Effector memory CD8-positive, alpha-beta T cell (primary cell): ENCODE measurements around the gene CDKAL1.
"Not testable (repeated sequence)": the region's sequence is repeated elsewhere in the genome, so short reads cannot be mapped to it uniquely, and the experiment has no call there.

Experiments
- ATAC-seq: fragments of 150-1000 bp; cut with Tn5 transposase; replicated peaks from 2 replicates; pipeline ENCODE4 v1.10.0; 2021; ENCODE audit warnings: mild to moderate bottlenecking, moderate library complexity
- DNase-seq, 3 experiments: peaks; one replicate each; pipeline ENCODE4 v3.0.0; 2021
- H3K27ac Mint-ChIP-seq, 2 donors: one replicate each; pipeline ENCODE4 v1.8.0; 2022; ENCODE audit warnings: mild to moderate bottlenecking in 2 of 2, mixed read lengths in 2 of 2, moderate library complexity in 2 of 2
- H3K27me3 Mint-ChIP-seq, 2 donors: one replicate each; pipeline ENCODE4 v1.8.0; 2022; ENCODE audit warnings: mixed read lengths in 2 of 2
- H3K36me3 Mint-ChIP-seq: one replicate; pipeline ENCODE4 v1.8.0; 2022; ENCODE audit warnings: mild to moderate bottlenecking, moderate library complexity, mixed read lengths; ENCODE audit not compliant: insufficient read depth
- H3K4me1 Mint-ChIP-seq, 2 donors: one replicate each; pipeline ENCODE4 v1.8.0; 2022; ENCODE audit warnings: low read depth in 2 of 2, mixed read lengths in 2 of 2
- H3K4me3 Mint-ChIP-seq, 2 donors: one replicate each; pipeline ENCODE4 v1.8.0; 2022; ENCODE audit warnings: mild to moderate bottlenecking in 2 of 2, mixed read lengths in 2 of 2, moderate library complexity in 2 of 2
- H3K9me3 Mint-ChIP-seq, 2 donors: one replicate each; pipeline ENCODE4 v1.8.0; 2022; ENCODE audit warnings: mixed read lengths in 2 of 2
- total RNA-seq, 9 experiments: gene quantifications; one replicate each; lab custom pipeline; 2026; lab: John Stamatoyannopoulos, UW

Gene CDKAL1
- 50.3 to 72.8 (median 65.4) reads per million in 9 experiments for total RNA-seq

GRCh38 chr6:20534295-20535262 is at the start of gene CDKAL1:
Gene CDKAL1 (plus strand): TSS chr6:20534457. CDS start chr6:20546351, 11,894 bp downstream.
- ATAC-seq (peak; percentile 93), DNase-seq (peak; percentile 82 to 87 (median 87))
- Mint-ChIP-seq H3K4me1 (peaks cover 21 to 32% of the 10 kb centered on the region in 2 donors), H3K36me3 (peaks cover 15% of the 10 kb centered on the region), H3K27me3 (no peaks in the 10 kb centered on the region), H3K27ac (peak within 1 kb of the TSS; percentile 98 to 99), H3K9me3 (no peaks in the 10 kb centered on the region), H3K4me3 (peak within 1 kb of the TSS; percentile 96 to 97)

- H3K27ac Mint-ChIP-seq: no peak overlapping the region
- no peak overlapping the region for H3K4me3 Mint-ChIP-seq
- no peaks in the 10 kb centered on the region for H3K27me3 Mint-ChIP-seq
- DNase-seq (no peak), ATAC-seq (no peak)
- peaks cover 2 to 5% of the 10 kb centered on the region in 2 donors for H3K4me1 Mint-ChIP-seq
- no peaks in the 10 kb centered on the region for H3K9me3 Mint-ChIP-seq
- peaks cover 44% of the 10 kb centered on the region for H3K36me3 Mint-ChIP-seq
These were observed 47.6 kb upstream of the CDKAL1 start for GRCh38 chr6:20486641-20487040.

- Mint-ChIP-seq H3K36me3 (peaks cover 37% of the 10 kb centered on the region), H3K27me3 (no peaks in the 10 kb centered on the region), H3K9me3 (no peaks in the 10 kb centered on the region), H3K4me1 (peaks cover 2 to 5% of the 10 kb centered on the region in 2 donors), H3K4me3 (no peak overlapping the region), H3K27ac (peak overlapping the region in 1 of 2 donors; percentile 29)
- DNase-seq (no peak), ATAC-seq (no peak)
These were observed 46.4 kb upstream of the CDKAL1 start for GRCh38 chr6:20487669-20488375.

GRCh38 chr6:20490591-20490990 is 43.7 kb upstream of the CDKAL1 start:
- ATAC-seq (no peak), DNase-seq (no peak)
- Mint-ChIP-seq H3K27ac (peak overlapping the region in 1 of 2 donors; percentile 14), H3K9me3 (no peaks in the 10 kb centered on the region), H3K36me3 (peaks cover 23% of the 10 kb centered on the region), H3K27me3 (no peaks in the 10 kb centered on the region), H3K4me3 (no peak overlapping the region), H3K4me1 (no peaks in the 10 kb centered on the region)

- H3K27ac Mint-ChIP-seq: no peak overlapping the region
- no peaks in the 10 kb centered on the region for H3K27me3 Mint-ChIP-seq
- no peaks in the 10 kb centered on the region for H3K9me3 Mint-ChIP-seq
- no peaks in the 10 kb centered on the region for H3K4me1 Mint-ChIP-seq
- peaks cover 19% of the 10 kb centered on the region for H3K36me3 Mint-ChIP-seq
- no peak overlapping the region for H3K4me3 Mint-ChIP-seq
- no peak for DNase-seq
- no peak for ATAC-seq
These were observed 42.2 kb upstream of the CDKAL1 start for GRCh38 chr6:20492099-20492498.

GRCh38 chr6:20497216-20498040 is 36.8 kb upstream of the CDKAL1 start:
- no peaks in the 10 kb centered on the region for H3K4me1 Mint-ChIP-seq
- no peak overlapping the region for H3K27ac Mint-ChIP-seq
- H3K4me3 Mint-ChIP-seq: no peak overlapping the region
- no peaks in the 10 kb centered on the region for H3K9me3 Mint-ChIP-seq
- ATAC-seq (no peak), DNase-seq (no peak)
- no peaks in the 10 kb centered on the region for H3K36me3 Mint-ChIP-seq
- no peaks in the 10 kb centered on the region for H3K27me3 Mint-ChIP-seq

GRCh38 chr6:20498041-20498385 is 36.2 kb upstream of the CDKAL1 start:
- Mint-ChIP-seq H3K27ac (no peak overlapping the region), H3K9me3 (no peaks in the 10 kb centered on the region), H3K27me3 (no peaks in the 10 kb centered on the region), H3K4me1 (no peaks in the 10 kb centered on the region), H3K4me3 (no peak overlapping the region), H3K36me3 (no peaks in the 10 kb centered on the region)
- ATAC-seq: no peak
- no peak for DNase-seq

- Mint-ChIP-seq H3K36me3 (no peaks in the 10 kb centered on the region), H3K27ac (peak overlapping the region in 1 of 2 donors; percentile 6), H3K4me1 (no peaks in the 10 kb centered on the region), H3K9me3 (no peaks in the 10 kb centered on the region), H3K27me3 (peaks cover 19 to 32% of the 10 kb centered on the region in 2 donors), H3K4me3 (no peak overlapping the region)
- ATAC-seq (no peak), DNase-seq (no peak)
These were observed 25.0 kb upstream of the CDKAL1 start for GRCh38 chr6:20509212-20509611.

GRCh38 chr6:20511852-20512251 is 22.4 kb upstream of the CDKAL1 start:
- Mint-ChIP-seq H3K4me1 (no peaks in the 10 kb centered on the region), H3K9me3 (no peaks in the 10 kb centered on the region), H3K27me3 (peaks cover 20 to 32% of the 10 kb centered on the region in 2 donors), H3K4me3 (no peak overlapping the region), H3K27ac (no peak overlapping the region), H3K36me3 (no peaks in the 10 kb centered on the region)
- no peak for ATAC-seq
- no peak for DNase-seq

- H3K27me3 Mint-ChIP-seq: peaks cover 22 to 24% of the 10 kb centered on the region in 2 donors
- not testable (repeated sequence) for H3K36me3 Mint-ChIP-seq
These were observed 9.0 kb upstream of the CDKAL1 start for GRCh38 chr6:20525208-20525607.

GRCh38 chr6:20529086-20529448 is 5.2 kb upstream of the CDKAL1 start:
- not testable (repeated sequence) for DNase-seq, H3K27me3 Mint-ChIP-seq, H3K9me3 Mint-ChIP-seq, H3K4me1 Mint-ChIP-seq, H3K27ac Mint-ChIP-seq, H3K36me3 Mint-ChIP-seq
- H3K4me3 Mint-ChIP-seq: peak overlapping the region in 1 of 2 donors; percentile 20
- ATAC-seq: peak; percentile 78

More at GRCh38 chr6:20525208-20525607, 9.0 kb upstream of the CDKAL1 start:
- not testable (repeated sequence) for H3K4me3 Mint-ChIP-seq, H3K9me3 Mint-ChIP-seq, H3K27ac Mint-ChIP-seq, DNase-seq, H3K4me1 Mint-ChIP-seq, ATAC-seq

- Mint-ChIP-seq H3K27me3 (no peaks in the 10 kb centered on the region), H3K36me3 (peaks cover 12% of the 10 kb centered on the region), H3K27ac (no peak overlapping the region), H3K4me1 (peaks cover 21 to 27% of the 10 kb centered on the region in 2 donors), H3K4me3 (no peak overlapping the region), H3K9me3 (no peaks in the 10 kb centered on the region)
- no peak for DNase-seq
- no peak for ATAC-seq
These were observed 1.4 kb upstream of the CDKAL1 start for GRCh38 chr6:20532881-20533280.

- peaks cover 12% of the 10 kb centered on the region for H3K36me3 Mint-ChIP-seq
- peak overlapping the region; percentile 96 to 97 for H3K4me3 Mint-ChIP-seq
- ATAC-seq (no peak), DNase-seq (no peak)
- peak overlapping the region; percentile 98 to 99 for H3K27ac Mint-ChIP-seq
- H3K9me3 Mint-ChIP-seq: no peaks in the 10 kb centered on the region
- no peaks in the 10 kb centered on the region for H3K27me3 Mint-ChIP-seq
- H3K4me1 Mint-ChIP-seq: peaks cover 19 to 24% of the 10 kb centered on the region in 2 donors
These were observed 437 bp upstream of the CDKAL1 start for GRCh38 chr6:20533746-20534294.
